ENCODE data around the gene ACAD9.

- no peak for TF ChIP-seq CTCF (IDR thresholded peaks at IDR 0.05)
- TF ChIP-seq POLR2A (IDR thresholded peaks at IDR 0.05) = no peak
- no peak for TF ChIP-seq POLR2AphosphoS5 (IDR thresholded peaks at IDR 0.05; ENCODE audit: insufficient read depth in 1 of 2, low read depth in 1 of 2)
These were observed 44.2 kb downstream of the ACAD9 start for GRCh38 chr3:128923576-128923975.
